ENCODE measurements around the gene KIF26A. TPM values are rescaled to one million over a fixed set of nuclear protein-coding genes. Genes with fewer than 3 reads are reported as not detected.

The KIF26A gene
- total and polyA plus RNA-seq, 8 donors, result 3.6 to 13.2 (median 7.1) TPM

GRCh38 chr14:104105071-104105821 lies 33.1 kb upstream of the KIF26A start:
- no peak for TF ChIP-seq CTCF (IDR thresholded peaks at IDR 0.05)
- Histone ChIP-seq H3K36me3 (no peaks in the 10 kb centered on the region), H3K9me3 (no peaks in the 10 kb centered on the region), H3K4me1 (no peaks in the 10 kb centered on the region), H3K27me3 (no peaks in the 10 kb centered on the region), H3K27ac (no peak overlapping the region), H3K4me3 (no peak overlapping the region)
- FAIRE-seq (no peak), ATAC-seq (no peak), DNase-seq (peak in 2 of 6 donors; percentile 22 to 67)
- 66 to 78% methylated on average over 23 to 27 of the region's 27 CpGs for WGBS, 2 donors
- intact Hi-C loops (cut with DNase I), result no loop called here

GRCh38 chr14:104105822-104106470 lies 32.4 kb upstream of the KIF26A start:
- TF ChIP-seq CTCF (IDR thresholded peaks at IDR 0.05), result no peak
- FAIRE-seq (no peak), ATAC-seq (peak in 1 of 4 donors; percentile 33), DNase-seq (peak in 1 of 6 donors; percentile 69)
- 70 to 71% methylated on average over 15 to 18 of the region's 18 CpGs for WGBS, 2 donors
- no peaks in the 10 kb centered on the region for H3K9me3 ChIP-seq
- H3K4me3 ChIP-seq, result no peak overlapping the region
- intact Hi-C loops (cut with DNase I), result no loop called here
- H3K27ac ChIP-seq, result no peak overlapping the region
- no peaks in the 10 kb centered on the region for H3K36me3 ChIP-seq
- H3K4me1 ChIP-seq, result no peaks in the 10 kb centered on the region
- no peaks in the 10 kb centered on the region for H3K27me3 ChIP-seq

GRCh38 chr14:104106471-104106991 lies 31.9 kb upstream of the KIF26A start:
- no peak for ATAC-seq
- 77 to 83% methylated on average over 16 to 20 of the region's 20 CpGs for WGBS, 2 donors
- intact Hi-C loops (cut with DNase I), result no loop called here
- peak in 1 of 6 donors; percentile 21 for DNase-seq
- H3K36me3 ChIP-seq, result no peaks in the 10 kb centered on the region
- no peak for TF ChIP-seq CTCF (IDR thresholded peaks at IDR 0.05)
- H3K27ac ChIP-seq, result no peak overlapping the region
- no peaks in the 10 kb centered on the region for H3K9me3 ChIP-seq
- no peak overlapping the region for H3K4me3 ChIP-seq
- FAIRE-seq, result no peak
- no peaks in the 10 kb centered on the region for H3K27me3 ChIP-seq
- H3K4me1 ChIP-seq, result no peaks in the 10 kb centered on the region

- ATAC-seq (no peak), FAIRE-seq (no peak), DNase-seq (peak in 3 of 6 donors; percentile 14 to 57 (median 56))
- Histone ChIP-seq H3K36me3 (no peaks in the 10 kb centered on the region), H3K27ac (no peak overlapping the region), H3K4me3 (no peak overlapping the region), H3K4me1 (no peaks in the 10 kb centered on the region), H3K27me3 (no peaks in the 10 kb centered on the region), H3K9me3 (no peaks in the 10 kb centered on the region)
- no peak for TF ChIP-seq CTCF (IDR thresholded peaks at IDR 0.05)
- WGBS, 2 donors, result 63 to 74% methylated on average over 19 of the region's 19 CpGs
- intact Hi-C loops (cut with DNase I), result no loop called here
These were observed 31.2 kb upstream of the KIF26A start for GRCh38 chr14:104107101-104107581.
